Keratinocyte (primary cell): Measurements from ENCODE around the gene ABITRAM. TPM values are rescaled to one million over a fixed set of nuclear protein-coding genes. Genes with fewer than 3 reads are reported as not detected.
"Not testable (repeated sequence)": the region's sequence is repeated elsewhere in the genome, so short reads cannot be mapped to it uniquely, and the experiment has no call there.

Experiments used
- DNase-seq: peaks from one replicate; pipeline ENCODE4 v3.0.0-alpha.2; 2011; ENCODE audit warnings: low read depth, missing footprints, low spot score
- FAIRE-seq: peaks from 2 replicates; lab custom pipeline; 2011; peaks lifted over from hg19 to GRCh38; lab: Jason Lieb, UNC
- H2AFZ ChIP-seq: 2 replicates; pipeline ENCODE4 v1.6.0; 2012; ENCODE audit warnings: low read length, control low read depth, inconsistent platforms; ENCODE audit not compliant: control insufficient read depth
- H3K27ac ChIP-seq: 2 replicates; pipeline ENCODE4 v1.5.1; 2011; ENCODE audit warnings: low read length; ENCODE audit not compliant: control insufficient read depth, insufficient read depth
- H3K27me3 ChIP-seq: 3 replicates; pipeline ENCODE4 v1.6.0; 2011; ENCODE audit warnings: low read length; ENCODE audit not compliant: control insufficient read depth, insufficient read depth; ENCODE audit errors: extremely low read depth
- H3K36me3 ChIP-seq, 2 experiments: 2 replicates in 1 of 2; 3 replicates in 1 of 2; pipeline ENCODE4 v1.5.1; 2011; ENCODE audit warnings: low read length in 2 of 2, mild to moderate bottlenecking in 1 of 2; ENCODE audit not compliant: control insufficient read depth in 2 of 2, insufficient read depth in 2 of 2; ENCODE audit errors: extremely low read depth in 1 of 2
- H3K4me1 ChIP-seq: 3 replicates; pipeline ENCODE4 v1.5.1; 2011; ENCODE audit warnings: low read length; ENCODE audit not compliant: control insufficient read depth, insufficient read depth; ENCODE audit errors: extremely low read depth
- H3K4me2 ChIP-seq: 3 replicates; pipeline ENCODE4 v1.6.0; 2011; ENCODE audit warnings: low read depth, low read length; ENCODE audit not compliant: control insufficient read depth, insufficient read depth; ENCODE audit errors: extremely low read depth
- H3K4me3 ChIP-seq, 3 experiments: fragments of 200-600 bp in 1 of 3; sonication (generic) in 1 of 3; 2 replicates in 2 of 3; 3 replicates in 1 of 3; pipeline ENCODE4 v1.5.1; 2011 to 2016; ENCODE audit warnings: low read length in 3 of 3, mild to moderate bottlenecking in 3 of 3, control low read depth in 2 of 3, inconsistent platforms in 1 of 3, low read depth in 1 of 3, mixed read lengths in 1 of 3, mixed run types in 1 of 3, moderate library complexity in 1 of 3; ENCODE audit not compliant: control insufficient read depth in 2 of 3, insufficient read depth in 2 of 3; ENCODE audit errors: extremely low read depth in 1 of 3
- H3K79me2 ChIP-seq: 2 replicates; pipeline ENCODE4 v1.6.0; 2012; ENCODE audit warnings: low read length; ENCODE audit not compliant: control insufficient read depth, insufficient read depth
- H3K9ac ChIP-seq: 3 replicates; pipeline ENCODE4 v1.6.0; 2011; ENCODE audit warnings: low read length; ENCODE audit not compliant: control insufficient read depth, insufficient read depth; ENCODE audit errors: extremely low read depth
- H3K9me1 ChIP-seq: 3 replicates; pipeline ENCODE4 v1.6.0; 2011; ENCODE audit warnings: low read length; ENCODE audit not compliant: control insufficient read depth, insufficient read depth; ENCODE audit errors: extremely low read depth
- H3K9me3 ChIP-seq: 2 replicates; pipeline ENCODE4 v1.5.1; 2012; ENCODE audit warnings: low read depth, low read length; ENCODE audit not compliant: control insufficient read depth
- H4K20me1 ChIP-seq: 3 replicates; pipeline ENCODE4 v1.6.0; 2011; ENCODE audit warnings: low read length; ENCODE audit not compliant: control insufficient read depth, insufficient read depth; ENCODE audit errors: extremely low read depth
- CTCF ChIP-seq, 3 experiments: IDR thresholded peaks in 1 of 3; conservative IDR thresholded peaks in 1 of 3; optimal IDR thresholded peaks in 1 of 3; 2 replicates in 2 of 3; 3 replicates in 1 of 3; pipeline versions ENCODE3 to v1.5.1; 2011; ENCODE audit warnings: low read length in 3 of 3, mild to moderate bottlenecking in 3 of 3, moderate library complexity in 2 of 3, control low read depth in 1 of 3, inconsistent platforms in 1 of 3; ENCODE audit not compliant: insufficient read depth in 2 of 3; ENCODE audit errors: extremely low read depth in 1 of 3
- EZH2 ChIP-seq: IDR thresholded peaks from one replicate; pipeline ENCODE4 v1.6.1; 2012; ENCODE audit warnings: inconsistent platforms, mild to moderate bottlenecking, low read length, moderate library complexity
- dilution Hi-C: fragments of 300-500 bp; cut with MboI; formaldehyde crosslinking; loops from one replicate; pipeline ENCODE4 v1.7.0; 2020; ENCODE audit warnings: low sequenced_read_pairs; ENCODE audit not compliant: extremely low pct_ligation_motif_present
- polyA plus RNA-seq, 5 experiments: library from polyadenylated mRNA; depleted of rRNA in 3 of 5; stranded (reverse) in 3 of 5; stranded (forward) in 1 of 5; unstranded in 1 of 5; fragments of >200 nt; gene quantifications; 1 replicate in 1 of 5; 2 replicates in 3 of 5; 3 replicates in 1 of 5; pipeline versions ENCODE4 v1.2.1 to v1.2.3, GENCODE V29; 2011 to 2012; ENCODE audit warnings: missing spikeins in 2 of 5, low read depth in 1 of 5, low replicate concordance in 1 of 5

The ABITRAM gene
- polyA plus RNA-seq, 1 donor (not counting 4 experiments of a cell fraction or from before 2014, with no cell fraction given) = 30.5 TPM

- Histone ChIP-seq H3K27me3 (no peaks in the 10 kb centered on the region), H3K27ac (no peak overlapping the region), H3K9me1 (no peaks in the 10 kb centered on the region), H3K4me3 (no peak overlapping the region), H3K9ac (no peak overlapping the region), H3K36me3 (peaks cover 13 to 21% of the 10 kb centered on the region in 2 experiments), H2AFZ (no peak overlapping the region), H3K79me2 (no peaks in the 10 kb centered on the region), H3K9me3 (no peaks in the 10 kb centered on the region), H3K4me1 (no peaks in the 10 kb centered on the region), H3K4me2 (no peak overlapping the region), H4K20me1 (no peaks in the 10 kb centered on the region)
- no peak for DNase-seq
- FAIRE-seq = peak; percentile 23
- TF ChIP-seq EZH2 = no peak
- no peak for TF ChIP-seq CTCF (optimal IDR thresholded peaks at IDR 0.05 in 1 of 3, IDR thresholded peaks at IDR 0.05 in 1 of 3, conservative IDR thresholded peaks at IDR 0.05 in 1 of 3; ENCODE audit: extremely low read depth in 1 of 3, insufficient read depth in 2 of 3, low read length in 3 of 3)
- dilution Hi-C loops = no loop called here
Observed at GRCh38 chr9:108919517-108919916, 14.7 kb upstream of the ABITRAM start.

GRCh38 chr9:108920401-108920800, 13.8 kb upstream of the ABITRAM start:
- H3K27me3 ChIP-seq, H3K27ac ChIP-seq, H2AFZ ChIP-seq, H3K9me1 ChIP-seq, H3K4me2 ChIP-seq, DNase-seq, H3K9me3 ChIP-seq, dilution Hi-C loops, H3K79me2 ChIP-seq, H3K4me3 ChIP-seq, H3K4me1 ChIP-seq, FAIRE-seq, H4K20me1 ChIP-seq, H3K9ac ChIP-seq: not testable (repeated sequence)
- peaks cover 13 to 19% of the 10 kb centered on the region in 2 experiments for H3K36me3 ChIP-seq

GRCh38 chr9:108921200-108921599, 13.0 kb upstream of the ABITRAM start:
- DNase-seq (no peak), FAIRE-seq (no peak)
- no peaks in the 10 kb centered on the region for H4K20me1 ChIP-seq
- no peaks in the 10 kb centered on the region for H3K4me1 ChIP-seq
- H2AFZ ChIP-seq = no peak overlapping the region
- TF ChIP-seq EZH2 (no peak), CTCF (optimal IDR thresholded peaks at IDR 0.05 in 1 of 3, IDR thresholded peaks at IDR 0.05 in 1 of 3, conservative IDR thresholded peaks at IDR 0.05 in 1 of 3; ENCODE audit: extremely low read depth in 1 of 3, insufficient read depth in 2 of 3, low read length in 3 of 3) (no peak)
- H3K27me3 ChIP-seq = no peaks in the 10 kb centered on the region
- H3K36me3 ChIP-seq = peaks cover 6 to 20% of the 10 kb centered on the region in 2 experiments
- H3K9me3 ChIP-seq = no peaks in the 10 kb centered on the region
- no peak overlapping the region for H3K4me3 ChIP-seq
- dilution Hi-C loops = no loop called here
- no peaks in the 10 kb centered on the region for H3K79me2 ChIP-seq
- no peak overlapping the region for H3K9ac ChIP-seq
- H3K4me2 ChIP-seq = no peak overlapping the region
- H3K9me1 ChIP-seq = no peaks in the 10 kb centered on the region
- H3K27ac ChIP-seq = no peak overlapping the region
